Skeletal muscle tissue (tissue), 4 donors: ENCODE data around the gene RBMS3. TPM values are rescaled to one million over a fixed set of nuclear protein-coding genes. Genes with fewer than 3 reads are reported as not detected.
"Not testable (repeated sequence)": the region's sequence is repeated elsewhere in the genome, so short reads cannot be mapped to it uniquely, and the experiment has no call there.

Source experiments
- H3K27ac ChIP-seq: one replicate; pipeline ENCODE4 v1.7.0; 2013; ENCODE audit warnings: mild to moderate bottlenecking, low read depth, low read length, inconsistent platforms
- H3K27me3 ChIP-seq, 3 donors: one replicate each; pipeline ENCODE4 v1.7.0; 2013; ENCODE audit warnings: low read length in 3 of 3; ENCODE audit not compliant: control insufficient read depth in 3 of 3, insufficient read depth in 3 of 3
- H3K36me3 ChIP-seq, 3 donors: one replicate each; pipeline ENCODE4 v1.7.0; 2013; ENCODE audit warnings: low read length in 3 of 3; ENCODE audit not compliant: control insufficient read depth in 3 of 3, insufficient read depth in 3 of 3
- H3K4me1 ChIP-seq, 3 donors: one replicate each; pipeline ENCODE4 v1.7.0; 2013; ENCODE audit warnings: low read length in 3 of 3, mild to moderate bottlenecking in 3 of 3; ENCODE audit not compliant: control insufficient read depth in 3 of 3, insufficient read depth in 3 of 3
- H3K4me3 ChIP-seq, 3 donors: one replicate each; pipeline ENCODE4 v1.7.0; 2013; ENCODE audit warnings: low read length in 3 of 3
- H3K9ac ChIP-seq, 3 donors: one replicate each; pipeline ENCODE4 v1.7.0; 2013; ENCODE audit warnings: low read length in 3 of 3, mild to moderate bottlenecking in 3 of 3, moderate library complexity in 2 of 3, low read depth in 1 of 3
- H3K9me3 ChIP-seq, 3 donors: one replicate each; pipeline ENCODE4 v1.7.0; 2013; ENCODE audit warnings: low read length in 3 of 3; ENCODE audit not compliant: control insufficient read depth in 3 of 3
- total RNA-seq: library from RNA; depleted of rRNA; stranded (reverse); fragments of >200 nt; gene quantifications from one replicate; pipeline ENCODE4 v1.2.3, GENCODE V29; 2014
- donor health status: Osteomylitis.

The RBMS3 gene
- total RNA-seq, 1 donor from 2014 or later, result 79.9 TPM

GRCh38 chr3:29644956-29645636 is 364.2 kb downstream of the RBMS3 start:
- Histone ChIP-seq H3K9ac (no peak overlapping the region), H3K4me1 (peaks cover 7 to 11% (median 9%) of the 10 kb centered on the region in 3 donors), H3K4me3 (no peak overlapping the region), H3K27ac (no peak overlapping the region), H3K27me3 (no peaks in the 10 kb centered on the region), H3K9me3 (no peaks in the 10 kb centered on the region), H3K36me3 (no peaks in the 10 kb centered on the region)

GRCh38 chr3:29646043-29646442 is 365.2 kb downstream of the RBMS3 start:
- peaks cover 7 to 10% (median 9%) of the 10 kb centered on the region in 3 donors for H3K4me1 ChIP-seq
- no peak overlapping the region for H3K9ac ChIP-seq
- no peak overlapping the region for H3K27ac ChIP-seq
- no peak overlapping the region for H3K4me3 ChIP-seq
- no peaks in the 10 kb centered on the region for H3K36me3 ChIP-seq
- no peaks in the 10 kb centered on the region for H3K27me3 ChIP-seq
- H3K9me3 ChIP-seq, result no peaks in the 10 kb centered on the region

- H3K27ac ChIP-seq, result no peak overlapping the region
- H3K4me1 ChIP-seq, result peaks cover 0 to 2% (median 0%) of the 10 kb centered on the region in 3 donors
- no peaks in the 10 kb centered on the region for H3K36me3 ChIP-seq
- no peak overlapping the region for H3K9ac ChIP-seq
- no peaks in the 10 kb centered on the region for H3K9me3 ChIP-seq
- H3K4me3 ChIP-seq, result no peak overlapping the region
- H3K27me3 ChIP-seq, result no peaks in the 10 kb centered on the region
Observed at GRCh38 chr3:29649815-29650547, 369.1 kb downstream of the RBMS3 start.

GRCh38 chr3:29653680-29654079 is 372.8 kb downstream of the RBMS3 start:
- no peak overlapping the region for H3K9ac ChIP-seq
- H3K4me3 ChIP-seq, result no peak overlapping the region
- no peak overlapping the region for H3K27ac ChIP-seq
- no peaks in the 10 kb centered on the region for H3K4me1 ChIP-seq
- H3K36me3 ChIP-seq, result no peaks in the 10 kb centered on the region
- no peaks in the 10 kb centered on the region for H3K27me3 ChIP-seq
- H3K9me3 ChIP-seq, result no peaks in the 10 kb centered on the region

GRCh38 chr3:29655015-29655747 is 374.3 kb downstream of the RBMS3 start:
- H3K27ac ChIP-seq, result no peak overlapping the region
- H3K9me3 ChIP-seq, result no peaks in the 10 kb centered on the region
- H3K36me3 ChIP-seq, result no peaks in the 10 kb centered on the region
- no peaks in the 10 kb centered on the region for H3K27me3 ChIP-seq
- no peak overlapping the region for H3K4me3 ChIP-seq
- H3K4me1 ChIP-seq, result no peaks in the 10 kb centered on the region
- no peak overlapping the region for H3K9ac ChIP-seq

- no peaks in the 10 kb centered on the region for H3K36me3 ChIP-seq
- no peak overlapping the region for H3K4me3 ChIP-seq
- H3K9me3 ChIP-seq, result no peaks in the 10 kb centered on the region
- H3K27ac ChIP-seq, result no peak overlapping the region
- no peaks in the 10 kb centered on the region for H3K27me3 ChIP-seq
- H3K4me1 ChIP-seq, result no peaks in the 10 kb centered on the region
- no peak overlapping the region for H3K9ac ChIP-seq
Observed at GRCh38 chr3:29665688-29666087, 384.8 kb downstream of the RBMS3 start.

GRCh38 chr3:29668233-29668632 is 387.4 kb downstream of the RBMS3 start:
- Histone ChIP-seq H3K9ac (no peak overlapping the region), H3K4me3 (no peak overlapping the region), H3K4me1 (no peaks in the 10 kb centered on the region), H3K36me3 (no peaks in the 10 kb centered on the region), H3K9me3 (no peaks in the 10 kb centered on the region), H3K27me3 (no peaks in the 10 kb centered on the region), H3K27ac (no peak overlapping the region)

- Histone ChIP-seq H3K4me3 (no peak overlapping the region), H3K9ac (no peak overlapping the region), H3K27ac (no peak overlapping the region), H3K4me1 (no peaks in the 10 kb centered on the region), H3K9me3 (no peaks in the 10 kb centered on the region), H3K36me3 (no peaks in the 10 kb centered on the region), H3K27me3 (no peaks in the 10 kb centered on the region)
Observed at GRCh38 chr3:29668728-29669127, 387.9 kb downstream of the RBMS3 start.

GRCh38 chr3:29670476-29670875 is 389.6 kb downstream of the RBMS3 start:
- H3K9ac ChIP-seq, H3K4me1 ChIP-seq, H3K27me3 ChIP-seq, H3K36me3 ChIP-seq, H3K27ac ChIP-seq, H3K4me3 ChIP-seq, H3K9me3 ChIP-seq: not testable (repeated sequence)

- H3K36me3 ChIP-seq, result no peaks in the 10 kb centered on the region
- no peak overlapping the region for H3K9ac ChIP-seq
- peaks cover 0 to 2% (median 0%) of the 10 kb centered on the region in 3 donors for H3K9me3 ChIP-seq
- H3K4me3 ChIP-seq, result no peak overlapping the region
- no peaks in the 10 kb centered on the region for H3K27me3 ChIP-seq
- H3K27ac ChIP-seq, result no peak overlapping the region
- no peaks in the 10 kb centered on the region for H3K4me1 ChIP-seq
Observed at GRCh38 chr3:29677421-29677820, 396.6 kb downstream of the RBMS3 start.
